ENCODE measurements around the gene AQP3.

GRCh38 chr9:33414889-33415500 lies 32.4 kb downstream of the AQP3 start:
- TF ChIP-seq CTCF (conservative IDR thresholded peaks at IDR 0.05 in 1 of 2, IDR thresholded peaks at IDR 0.05 in 1 of 2; ENCODE audit: extremely low read depth in 1 of 2, insufficient read depth in 1 of 2, low read depth in 1 of 2, low read length in 2 of 2) (no peak), EZH2 (IDR thresholded peaks at IDR 0.05; ENCODE audit: borderline replicate concordance, low read length) (no peak)

Measured in mammary epithelial cell (primary cell).